EH (cell line): ENCODE results near the gene EPHA2.
"Not testable (repeated sequence)": the region's sequence is repeated elsewhere in the genome, so short reads cannot be mapped to it uniquely, and the experiment has no call there.

Experiments
- DNase-seq: peaks from one replicate; pipeline ENCODE4 v3.0.0-alpha.2; 2015; ENCODE audit warnings: low read depth

Gene EPHA2

DNA sequence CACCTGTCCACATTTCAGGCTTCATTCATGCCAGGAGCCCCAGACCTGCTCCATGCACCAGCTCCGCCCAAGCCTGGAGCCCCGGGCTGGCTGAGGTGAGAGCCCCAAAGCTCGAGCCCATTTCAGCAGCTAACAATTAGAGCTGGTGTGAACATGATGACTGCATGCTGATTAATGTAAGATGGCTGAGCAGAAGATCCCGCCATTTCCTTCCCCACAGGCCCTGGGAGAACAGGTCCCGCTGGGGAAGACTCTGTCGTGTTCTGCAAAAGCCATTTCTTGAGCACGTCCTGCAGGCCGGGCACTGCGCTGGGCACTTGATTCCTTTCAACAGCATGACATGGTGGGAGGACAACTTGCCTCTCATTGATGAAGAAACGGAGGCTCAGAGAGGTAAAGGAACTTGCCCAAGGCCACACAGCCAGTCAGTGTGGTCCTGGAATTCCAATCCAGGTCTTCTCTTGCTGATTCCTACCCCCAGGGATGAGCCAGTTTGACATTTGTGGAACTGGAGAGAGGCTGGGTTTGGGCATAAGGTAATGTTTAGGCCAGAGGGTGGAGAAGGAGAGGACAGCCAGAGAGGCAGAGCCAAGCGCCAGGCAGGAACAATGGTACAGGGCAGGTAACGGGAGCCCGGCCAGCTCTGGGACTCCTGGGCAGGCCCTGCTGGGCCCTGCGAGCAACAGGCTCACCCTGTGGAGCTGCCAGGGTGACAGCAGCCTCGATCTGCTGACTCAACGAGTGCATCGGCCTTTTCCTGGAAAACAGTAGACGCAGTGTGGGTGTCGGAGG lies 28.1 kb upstream of the EPHA2 start:
- DNase-seq, result no peak

DNA sequence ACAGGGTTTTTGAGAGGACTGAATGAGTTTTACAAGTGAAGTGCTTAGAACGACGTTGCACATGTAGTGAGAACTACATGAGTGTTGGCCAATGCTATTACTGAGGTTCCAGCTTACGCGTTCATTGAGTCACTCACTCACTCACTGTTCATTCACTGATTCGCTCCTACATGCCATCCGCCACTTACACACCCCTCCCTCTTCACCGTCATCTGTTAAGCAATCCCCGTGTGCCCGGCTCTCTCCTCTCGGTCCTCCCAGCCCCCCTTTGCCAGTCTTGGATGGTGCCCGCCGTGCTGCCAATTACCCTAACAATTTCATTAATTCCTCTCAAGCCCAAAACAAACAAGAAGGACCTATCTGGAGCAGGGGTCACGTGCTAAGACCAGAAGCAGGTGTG lies 27.3 kb upstream of the EPHA2 start:
- peak; percentile 45 for DNase-seq

DNA sequence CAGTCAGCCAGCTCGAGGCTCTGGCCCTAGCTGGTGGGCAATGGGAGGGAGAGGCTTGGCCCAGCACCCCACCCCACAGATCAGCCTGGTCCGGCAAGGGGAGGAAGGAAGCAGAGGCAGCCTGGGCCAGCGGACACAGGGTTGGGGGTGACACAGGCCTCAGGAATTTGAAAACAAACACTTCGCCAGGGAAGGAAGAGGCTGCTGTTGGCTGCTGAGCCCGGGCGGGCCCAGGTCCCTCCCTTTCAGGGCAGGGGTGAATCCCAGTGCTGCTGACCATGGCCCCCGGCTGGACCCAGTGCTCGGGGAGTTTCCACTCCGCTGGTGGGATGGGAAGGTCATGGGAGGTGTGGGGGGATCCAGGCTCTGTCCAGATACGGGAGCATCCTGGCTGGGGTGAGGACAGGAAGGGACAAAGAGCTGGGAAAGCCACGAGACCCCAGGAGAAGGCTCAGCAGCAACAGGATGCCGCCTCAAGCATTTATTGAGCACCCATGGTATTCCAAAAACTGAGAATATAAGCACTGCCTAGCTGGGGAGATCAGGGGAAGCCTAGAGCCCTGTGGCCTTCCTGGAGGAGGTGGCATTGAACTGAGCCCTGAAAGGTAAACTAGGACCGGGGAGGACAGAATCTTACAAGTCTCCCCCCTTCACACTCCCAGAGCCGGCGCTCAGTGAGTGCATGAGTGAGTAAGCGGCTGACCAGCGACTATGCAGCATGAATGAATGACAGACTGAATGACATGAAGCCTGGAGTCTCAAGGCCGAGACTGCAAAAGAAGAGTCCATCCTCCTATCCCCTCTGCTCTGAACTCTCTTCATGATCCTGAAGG lies 26.2 kb upstream of the EPHA2 start:
- DNase-seq, result peak; percentile 95

DNA sequence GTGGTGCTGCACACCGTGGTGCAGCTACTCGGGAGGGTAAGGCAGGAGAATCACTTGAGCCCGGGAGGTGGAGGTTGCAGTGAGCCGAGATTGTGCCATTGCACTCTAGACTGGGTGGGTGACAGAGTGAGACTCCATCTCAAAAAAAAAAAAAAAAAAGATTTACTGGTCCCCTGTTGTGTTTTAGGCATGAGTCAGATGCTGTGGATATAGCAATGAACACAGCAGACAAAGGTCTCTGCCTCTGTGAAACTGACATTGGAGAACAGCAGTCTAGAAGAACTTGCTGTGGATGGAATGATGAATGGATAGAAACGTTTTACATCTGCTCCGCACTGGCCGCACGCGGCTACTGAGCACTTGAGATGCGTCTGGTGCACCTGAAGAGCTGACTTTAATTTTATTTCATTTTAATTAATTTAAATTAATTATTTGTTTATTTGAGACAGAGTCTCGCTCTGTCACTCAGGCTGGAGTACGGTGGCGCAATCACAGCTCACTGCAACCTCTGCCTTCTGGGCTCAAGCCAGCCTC lies 24.5 kb upstream of the EPHA2 start:
- peak; percentile 69 for DNase-seq

DNA sequence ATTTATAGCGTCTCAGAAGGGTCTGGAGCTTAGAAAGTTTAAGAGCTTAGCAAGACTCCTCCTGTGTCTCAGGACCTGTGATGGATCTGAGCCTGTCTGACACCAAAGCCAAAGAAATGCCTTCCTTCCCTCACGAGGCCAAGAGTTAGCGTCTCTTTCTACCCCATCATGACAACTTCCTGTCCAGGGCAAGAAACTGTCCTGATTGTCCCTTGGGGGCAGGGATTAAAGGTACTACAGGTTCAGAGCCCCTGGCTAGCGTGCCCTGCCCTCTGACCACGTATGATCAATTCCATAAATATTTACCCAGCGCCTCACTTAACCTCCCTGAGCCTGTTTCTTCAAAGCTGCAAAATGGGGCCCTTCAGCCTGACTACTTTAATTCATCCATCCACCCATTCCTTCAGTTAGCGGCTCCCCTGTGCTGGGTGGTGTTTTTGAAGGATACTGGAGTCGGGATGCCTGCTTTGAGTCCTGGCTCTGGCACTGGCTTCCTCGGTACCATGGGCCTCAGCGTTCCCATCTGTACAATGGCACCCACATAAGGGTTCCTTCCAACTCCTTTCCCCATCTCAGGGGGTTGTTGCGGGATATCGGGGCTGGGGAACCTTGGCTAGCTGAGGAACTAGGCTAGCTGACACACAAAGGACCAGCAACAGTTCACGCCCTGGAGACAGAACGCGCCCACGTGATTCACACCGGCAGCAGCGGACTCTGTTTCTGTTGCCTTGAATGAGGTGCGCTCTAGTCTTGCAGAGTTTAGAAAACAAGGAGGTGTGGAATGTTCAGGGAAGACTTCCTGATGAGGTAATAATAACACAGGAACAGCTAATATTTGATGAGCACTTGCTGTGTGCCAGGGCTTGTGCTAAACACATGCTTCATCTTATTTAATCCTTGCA lies 23.0 kb upstream of the EPHA2 start:
- peak; percentile 51 for DNase-seq

DNA sequence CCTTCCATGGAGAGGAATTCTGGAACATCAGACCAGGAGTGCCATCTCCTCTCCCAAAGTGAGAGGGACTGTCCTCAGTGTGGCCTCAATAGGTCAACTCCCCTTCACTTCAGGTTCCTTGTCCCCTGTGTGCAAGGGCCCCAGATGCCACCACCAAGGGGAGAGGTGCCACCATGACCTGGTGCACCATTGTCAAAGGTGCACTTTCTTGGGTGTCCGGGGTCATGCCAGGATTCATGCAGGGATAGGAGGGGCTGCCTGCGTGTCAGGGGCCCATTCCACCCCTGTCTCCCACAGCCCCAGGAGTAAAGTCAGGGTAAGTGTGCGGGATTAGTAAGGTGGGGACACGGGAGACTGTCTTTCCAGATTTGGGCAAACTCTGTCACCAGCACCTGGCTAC lies 21.4 kb upstream of the EPHA2 start:
- no peak for DNase-seq

DNA sequence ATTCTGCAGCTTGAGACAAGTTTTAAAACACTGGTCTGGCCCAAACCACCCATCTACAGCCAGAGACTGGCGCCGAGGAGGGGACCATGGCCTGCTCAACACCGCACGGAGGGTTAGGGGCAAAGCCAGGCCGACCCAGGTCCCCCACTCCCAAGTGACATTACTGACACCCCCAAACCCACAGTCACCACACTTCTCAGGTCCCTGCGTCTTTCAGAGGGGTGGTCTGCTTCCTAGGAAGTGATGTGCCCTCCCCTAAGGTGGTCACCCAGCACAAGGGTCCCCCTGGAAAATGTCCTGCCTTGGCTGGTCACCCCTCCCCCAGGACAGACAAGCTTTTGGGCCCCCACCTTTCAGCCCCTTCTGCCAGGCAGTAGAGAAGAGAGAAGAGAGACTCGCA lies 20.8 kb upstream of the EPHA2 start:
- no peak for DNase-seq

DNA sequence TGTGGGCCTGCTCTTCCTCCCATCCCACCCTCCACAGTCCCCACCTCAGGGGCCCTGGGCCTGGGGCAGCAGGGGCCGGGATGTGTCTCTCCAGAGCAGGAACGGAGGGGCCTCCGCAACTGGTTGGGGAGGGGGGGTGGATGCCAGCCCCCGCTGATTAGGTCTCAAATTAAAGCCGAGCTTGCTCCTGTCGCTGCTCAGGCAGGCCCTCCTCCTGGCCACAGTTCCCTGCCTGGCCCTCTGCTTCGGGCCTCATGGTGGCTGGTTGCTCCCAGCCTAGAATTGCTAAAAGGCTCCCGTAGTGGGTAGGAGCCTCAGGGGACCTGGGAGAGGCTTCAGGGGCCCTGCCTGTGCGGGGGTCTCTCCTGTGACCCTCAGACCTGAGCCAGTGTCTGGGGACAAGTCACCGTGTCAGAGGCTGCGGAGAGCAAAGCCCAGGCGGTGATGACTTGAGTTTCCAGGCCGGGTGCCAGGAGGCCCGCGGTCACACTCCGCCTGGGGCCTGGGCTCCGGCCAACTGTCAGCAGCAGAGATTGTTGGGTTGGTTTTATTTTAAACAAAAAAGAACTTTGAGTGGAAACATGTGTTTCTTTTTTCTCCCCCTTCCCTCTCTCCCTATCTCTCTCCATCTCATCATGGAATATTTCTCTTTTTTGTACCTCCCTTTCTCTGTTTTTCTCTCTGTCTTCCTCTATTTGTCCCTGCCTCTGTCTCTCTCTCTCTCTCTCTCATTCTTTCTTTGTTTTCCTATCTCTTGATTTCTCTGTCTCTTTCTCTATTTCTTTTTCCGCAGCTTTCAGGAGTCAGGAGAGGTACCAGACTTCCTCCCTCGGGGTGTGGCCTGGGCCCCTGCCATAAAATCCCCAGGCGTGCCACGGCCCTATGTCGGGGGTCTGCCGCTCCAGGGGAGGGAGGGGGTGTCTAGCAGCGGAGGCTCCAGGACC lies 20.0 kb upstream of the EPHA2 start:
- peak; percentile 94 for DNase-seq

DNA sequence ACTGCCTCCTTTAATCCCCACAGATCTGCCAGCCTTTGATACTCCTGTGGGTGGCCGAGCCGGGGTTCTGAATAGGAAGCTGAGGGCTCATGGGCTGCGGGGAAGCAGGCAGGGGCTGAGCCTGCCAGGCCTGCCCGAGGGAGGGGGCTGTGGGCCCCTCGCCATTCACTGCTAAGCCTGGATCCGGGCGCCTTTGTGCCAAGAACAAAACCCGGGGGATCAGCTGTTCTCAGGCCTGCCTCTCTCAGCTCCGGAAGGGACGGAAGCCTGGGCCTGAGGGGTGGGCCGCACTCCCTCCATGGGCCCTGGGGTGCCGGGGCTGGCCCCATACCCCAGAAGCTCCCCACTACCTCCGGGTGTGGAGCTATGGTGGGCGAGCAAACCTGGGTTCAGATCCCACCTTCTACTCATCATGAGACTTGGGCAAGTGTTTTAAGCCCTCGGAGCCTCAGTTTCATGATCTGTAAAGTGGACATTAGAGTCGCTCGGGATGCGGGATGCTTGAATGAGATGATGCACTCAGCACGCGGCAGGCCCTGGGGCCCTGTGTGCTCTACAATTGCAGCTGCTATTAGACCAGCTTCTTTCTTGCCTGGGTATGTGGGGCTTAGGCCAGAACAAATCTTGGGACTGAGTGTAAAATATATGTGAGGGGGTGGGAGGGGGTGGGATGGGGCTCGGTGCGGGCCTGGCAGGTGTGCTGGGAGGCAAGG lies 19.2 kb upstream of the EPHA2 start:
- DNase-seq, result no peak

DNA sequence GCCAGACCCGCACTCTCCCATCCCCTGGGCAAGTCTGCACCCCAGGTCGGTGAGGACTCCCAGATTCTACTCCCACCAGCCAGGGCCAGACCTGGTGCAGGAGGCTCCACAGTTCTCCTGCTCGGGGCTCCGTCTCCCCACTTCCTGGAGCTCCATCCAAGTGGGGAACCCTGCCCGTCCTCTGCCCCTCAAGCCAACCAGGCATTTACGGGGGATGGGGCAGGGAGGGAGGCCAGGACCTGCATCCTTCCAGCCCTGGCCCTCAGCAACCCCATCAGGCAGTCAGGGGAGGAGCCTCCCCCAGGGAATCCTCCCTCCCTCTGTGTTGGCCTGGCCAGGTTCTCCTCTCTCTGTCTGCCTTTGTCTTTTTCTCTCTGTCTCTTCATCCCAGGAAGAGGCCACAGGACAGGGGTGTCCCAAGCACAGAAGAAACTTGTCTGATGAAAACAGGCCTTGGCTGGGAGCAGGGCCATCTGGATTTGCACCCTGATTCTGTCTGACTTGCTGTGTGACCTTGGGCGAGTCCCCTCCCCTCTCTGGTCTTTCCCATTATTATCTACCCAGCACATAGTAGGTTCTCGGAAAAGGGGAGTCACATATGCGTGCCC lies 18.5 kb upstream of the EPHA2 start:
- DNase-seq, result no peak

DNA sequence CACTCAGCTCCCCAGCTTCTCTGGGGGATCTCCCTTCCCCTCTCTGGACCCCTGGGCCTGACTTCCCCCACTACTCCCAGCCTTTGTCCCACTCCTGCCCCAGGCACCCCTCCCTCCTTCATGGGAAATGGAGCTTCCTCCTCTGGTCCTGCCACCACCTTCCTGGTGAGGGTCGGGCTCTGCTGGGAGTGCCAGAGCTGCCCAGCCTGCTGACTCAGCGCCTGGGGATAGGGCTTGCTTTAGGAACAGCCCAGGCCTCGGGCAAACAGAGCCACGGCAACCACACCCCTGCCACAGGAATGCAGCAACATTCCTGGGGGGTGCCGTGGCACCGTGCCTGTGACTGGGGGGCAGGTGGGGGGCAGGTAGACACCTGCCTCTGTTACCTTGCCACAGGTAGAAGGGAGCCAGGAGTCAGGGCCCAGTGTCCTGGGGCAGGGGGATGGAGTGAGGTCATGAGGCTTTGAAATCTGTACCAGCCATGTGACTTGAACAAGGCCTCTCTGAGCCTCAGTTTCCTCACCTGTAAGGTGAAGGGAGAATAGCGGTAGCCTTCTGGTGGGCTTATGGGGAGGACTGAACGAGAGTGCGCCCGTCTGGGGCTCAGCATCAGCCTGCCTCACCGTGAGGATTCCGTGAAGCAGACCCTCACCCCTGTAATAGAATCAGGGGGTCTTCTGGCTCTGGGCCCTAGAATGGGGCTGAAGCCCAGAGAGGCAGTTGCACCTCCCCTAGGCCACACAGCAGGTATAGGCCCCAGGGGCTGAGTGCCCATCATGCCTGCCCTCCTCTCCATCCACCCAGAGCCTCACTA lies 17.8 kb upstream of the EPHA2 start:
- peak; percentile 88 for DNase-seq

DNA sequence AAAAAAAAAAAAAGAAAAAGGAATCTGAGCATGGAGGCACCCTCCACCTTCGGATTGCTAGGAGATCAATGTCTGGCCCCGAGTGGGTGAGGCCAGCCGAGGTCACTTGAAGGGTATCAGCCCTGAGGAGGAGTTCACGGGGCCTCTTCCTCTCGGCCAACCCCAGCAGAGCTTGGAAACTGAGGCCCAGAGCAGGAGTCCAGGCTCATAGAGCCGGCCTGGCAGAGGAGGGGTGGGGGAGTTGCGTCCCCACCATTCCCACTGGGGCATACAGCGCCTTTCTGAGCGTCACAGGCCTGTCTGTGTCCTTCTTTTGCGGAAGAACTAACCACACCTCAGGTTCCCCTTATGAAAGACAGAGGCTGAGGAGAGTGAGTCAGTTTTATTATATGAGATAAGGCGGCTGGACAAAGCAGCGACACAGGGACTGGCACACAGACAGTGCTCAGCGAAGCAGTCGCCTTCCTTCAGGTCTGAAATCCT lies 17.1 kb upstream of the EPHA2 start:
- DNase-seq, result peak; percentile 54

DNA sequence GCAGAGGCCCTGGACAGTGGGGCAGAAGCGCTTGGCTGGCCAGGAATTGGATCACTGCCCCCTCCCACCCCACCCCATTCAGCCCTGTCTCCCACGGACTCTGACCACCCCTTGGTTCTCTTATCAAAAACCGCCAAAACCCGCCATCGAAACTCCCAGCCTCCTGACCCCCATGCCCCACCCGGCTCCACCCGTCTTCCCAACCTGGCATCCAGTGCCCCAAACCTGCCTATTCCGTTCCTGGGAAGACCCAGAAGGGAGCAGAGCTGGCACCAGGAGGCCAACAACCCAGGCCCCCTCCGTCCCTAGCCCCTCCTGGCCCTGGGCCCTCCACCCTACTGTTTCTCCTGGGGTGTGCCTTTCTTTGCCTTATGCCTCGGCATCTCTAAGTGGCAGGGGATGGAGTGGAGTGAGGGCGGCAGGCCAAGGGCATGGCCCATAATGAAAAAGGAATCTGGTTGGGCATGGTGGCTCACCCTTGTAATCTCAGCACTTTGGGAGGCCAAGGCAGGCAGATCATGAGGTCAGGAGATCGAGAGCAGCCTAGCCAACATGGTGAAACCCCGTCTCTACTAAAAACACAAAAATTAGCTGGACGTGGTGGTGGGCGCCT lies 16.5 kb upstream of the EPHA2 start:
- no peak for DNase-seq

DNA sequence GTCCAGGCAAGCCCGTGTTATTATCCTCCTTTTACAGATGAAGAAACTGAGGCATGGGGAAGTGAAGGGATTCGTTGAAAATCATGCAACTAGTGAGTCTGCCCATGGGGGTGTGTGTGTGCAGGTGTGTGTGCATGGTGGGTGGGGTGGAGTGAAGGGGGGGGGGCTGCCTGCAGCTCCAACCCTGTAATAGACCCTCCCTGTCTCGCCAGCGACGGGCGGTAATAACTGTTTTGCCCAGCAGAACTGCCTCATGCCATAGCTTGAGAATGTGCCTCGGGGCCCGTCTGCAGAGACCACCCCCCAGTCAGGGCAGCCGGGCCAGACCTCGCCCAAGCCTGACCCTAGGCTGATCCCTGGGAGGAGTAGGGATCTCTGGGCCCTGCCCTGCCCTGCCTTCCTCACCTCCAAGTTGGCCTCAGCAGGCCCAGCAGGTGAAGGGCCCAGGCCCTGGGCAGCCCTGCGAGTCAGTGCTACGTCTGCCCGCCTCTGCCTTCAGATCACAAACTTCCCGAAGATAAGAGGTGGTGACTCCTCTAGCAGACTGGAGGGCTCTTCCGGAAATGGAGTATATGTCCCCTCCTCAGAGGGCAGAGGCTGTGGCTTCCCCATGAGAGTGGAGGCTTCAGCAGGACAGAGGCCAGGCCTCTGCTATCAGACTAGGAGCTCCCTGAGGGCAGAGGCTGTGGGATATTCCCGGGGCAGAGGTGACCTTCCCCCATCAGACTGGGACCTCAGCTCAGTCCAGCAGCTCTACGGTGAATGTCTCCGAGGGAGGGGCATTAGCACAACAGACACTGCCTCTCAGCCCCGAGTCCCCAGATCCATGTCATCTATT lies 15.7 kb upstream of the EPHA2 start:
- DNase-seq, result no peak

DNA sequence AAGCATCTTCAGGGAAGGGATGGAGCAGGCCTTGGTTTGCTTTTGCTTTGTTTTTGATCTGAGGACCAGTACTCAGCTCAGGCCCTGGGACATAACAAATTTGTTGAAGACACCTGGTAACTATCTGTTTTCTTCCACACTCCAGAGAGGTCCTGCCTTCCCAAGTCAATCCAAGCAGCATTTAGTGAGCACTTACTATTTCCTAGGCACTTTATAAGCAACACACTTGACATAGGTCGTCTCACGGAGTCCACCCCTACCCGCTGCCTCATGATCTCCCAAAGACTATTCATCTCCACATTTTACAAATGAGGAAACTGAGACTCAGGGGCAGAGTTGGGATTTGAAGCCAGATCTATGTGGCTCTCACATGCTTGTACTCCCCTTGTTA lies 14.4 kb upstream of the EPHA2 start:
- DNase-seq, result no peak

DNA sequence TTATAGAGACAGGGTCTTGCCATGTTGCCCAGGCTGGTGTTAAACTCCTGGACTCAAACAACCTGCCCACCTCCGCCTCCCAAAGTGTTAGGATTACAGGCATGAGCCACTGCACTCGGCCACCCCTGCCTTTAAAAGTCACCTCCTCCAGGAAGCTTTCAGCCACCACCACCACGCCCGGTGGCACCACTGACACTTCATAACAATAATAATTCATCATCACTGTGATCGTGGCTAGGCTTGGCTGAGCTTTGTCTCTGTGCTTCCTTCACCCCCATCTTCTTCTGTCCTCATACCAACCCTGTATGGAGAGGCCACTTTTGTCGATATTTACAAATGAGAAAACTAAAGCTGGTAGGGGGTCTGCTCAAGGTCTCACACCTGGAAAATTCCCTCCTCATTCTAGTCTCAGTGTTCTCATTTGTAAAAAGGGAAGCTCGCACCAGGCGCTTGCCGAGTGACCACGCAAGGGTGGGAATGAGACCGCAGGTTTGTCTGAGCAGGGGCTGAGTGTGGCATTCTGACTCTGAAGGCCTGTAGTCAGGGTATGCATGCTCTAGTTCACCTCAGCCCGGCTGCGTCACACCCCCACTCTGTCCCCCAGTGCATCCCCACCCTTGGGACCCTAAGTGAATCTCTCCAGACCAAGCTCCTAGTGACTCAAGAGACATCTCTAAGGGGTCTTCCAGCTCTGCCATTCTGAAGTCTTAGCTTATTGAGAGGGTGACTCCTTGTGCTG lies 12.9 kb upstream of the EPHA2 start:
- DNase-seq, result no peak

DNA sequence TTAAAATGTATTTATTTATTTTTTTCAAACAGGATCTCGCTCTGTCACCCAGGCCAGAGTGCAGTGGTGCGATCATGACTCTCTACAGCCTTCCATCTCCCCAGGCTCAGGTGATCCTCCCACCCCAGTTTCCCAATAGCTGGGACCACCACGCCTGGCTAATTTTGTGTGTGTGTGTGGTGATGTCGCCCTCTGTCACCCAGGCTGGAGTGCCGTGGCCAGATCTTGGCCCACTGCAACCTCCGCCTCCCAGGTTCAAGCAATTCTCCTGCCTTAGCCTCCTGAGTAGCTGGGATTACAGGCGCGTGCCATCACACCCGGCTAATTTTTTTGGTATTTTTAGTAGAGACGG lies 12.3 kb upstream of the EPHA2 start:
- not testable (repeated sequence) for DNase-seq
